ENCODE measurements around the gene PLET1. TPM values are rescaled to one million over a fixed set of nuclear protein-coding genes. Genes with fewer than 3 reads are reported as not detected.

Gene PLET1
- total and polyA plus RNA-seq, 2 of the 8 experiments (the other 6 are each of a cell fraction or from before 2014, with no cell fraction given): not detected

DNA sequence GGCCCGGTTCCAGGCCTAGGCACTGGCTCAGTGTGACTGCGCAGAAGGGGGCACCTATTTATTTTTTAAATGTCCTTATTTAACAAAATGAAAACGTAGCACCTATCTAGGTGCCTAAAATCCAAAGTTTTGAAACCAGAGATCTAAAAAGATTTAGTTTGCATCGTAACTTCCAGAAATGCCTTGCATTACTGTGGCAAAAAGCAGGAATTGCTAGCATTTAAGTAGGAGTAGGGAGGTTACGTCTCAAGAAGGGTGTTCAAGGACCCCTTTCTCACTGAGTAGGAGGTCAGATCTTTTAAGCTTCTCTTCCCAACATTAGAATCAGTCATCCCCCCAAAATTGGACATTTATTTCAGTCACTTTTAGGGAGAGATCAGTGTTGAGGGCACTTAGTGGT is 7.7 kb upstream of the PLET1 start:
- CTCF ChIA-PET (ENCODE audit: partially characterized antibody): interaction anchor here (0.6 to 1.7 kb wide), 4 partner anchors 12 to 79 kb away, joined by 3 to 8 read pairs (median 4); no protein-coding TSS in a partner anchor
- POLR2A ChIA-PET (ENCODE audit: partially characterized antibody): no interaction called here
- no peak overlapping the region for H3K27ac ChIP-seq (ENCODE audit: low read depth, low read length)
- H3K14ac ChIP-seq (ENCODE audit: insufficient read length): no peak overlapping the region
- no peak overlapping the region for H2BK12ac ChIP-seq (ENCODE audit: low read depth, low read length)
- no peak overlapping the region for H4K8ac ChIP-seq (ENCODE audit: extremely low read depth, insufficient read depth, low read length)
- DNase-seq (ENCODE audit: low read depth in 1 of 2, low spot score in 2 of 2) (no peak), FAIRE-seq (no peak)
- H4K5ac ChIP-seq (ENCODE audit: insufficient read length, low read depth, low read length): no peak overlapping the region
- no peaks in the 10 kb centered on the region for H3K4me1 ChIP-seq (replicated peaks in 1 of 4; ENCODE audit: control insufficient read depth in 3 of 4, insufficient read depth in 4 of 4, low read length in 3 of 4)
- H3K79me1 ChIP-seq (ENCODE audit: low read depth, low read length): no peaks in the 10 kb centered on the region
- no peak overlapping the region for H3K4me2 ChIP-seq (ENCODE audit: insufficient read depth in 1 of 2, low read depth in 2 of 2, low read length in 2 of 2)
- H2BK120ac ChIP-seq (replicated peaks; ENCODE audit: low read depth, low read length): no peak overlapping the region
- no peak for TF ChIP-seq PHF8 (conservative IDR thresholded peaks at IDR 0.05; ENCODE audit: low read depth, low read length)
- TF ChIP-seq SUZ12 (IDR thresholded peaks at IDR 0.05; ENCODE audit: low read length): no peak
- H2AK5ac ChIP-seq (ENCODE audit: low read depth, low read length): no peak overlapping the region
- H2BK20ac ChIP-seq (ENCODE audit: low read length): no peak overlapping the region
- no peak overlapping the region for H3K4ac ChIP-seq (replicated peaks; ENCODE audit: insufficient read length, low read depth, low read length)
- no peaks in the 10 kb centered on the region for H3K36me3 ChIP-seq (ENCODE audit: control insufficient read depth in 2 of 4, insufficient read depth in 4 of 4, low read length in 3 of 4)
- WGBS, 2 experiments (ENCODE audit: extremely low coverage in 1 of 2, insufficient coverage in 1 of 2, insufficient read length in 1 of 2, insufficient replicate concordance in 2 of 2, low coverage in 1 of 2, low lambda C conversion rate in 2 of 2, missing lambda C conversion rate in 1 of 2): 82% methylated on average over 5 of the region's 5 CpGs; no CpG with 5 or more reads in 1 of the 2 experiments
- no peaks in the 10 kb centered on the region for H3K9me3 ChIP-seq (ENCODE audit: insufficient read depth in 2 of 2, low read depth in 1 of 2, low read length in 1 of 2)
- no peak overlapping the region for H2AFZ ChIP-seq (ENCODE audit: low read length)
- H2BK15ac ChIP-seq (ENCODE audit: low read length): no peak overlapping the region
- no peak overlapping the region for H3K9ac ChIP-seq (replicated peaks in 1 of 4; ENCODE audit: extremely low read depth in 1 of 4, low read depth in 3 of 4, low read length in 3 of 4)
- H4K91ac ChIP-seq (replicated peaks; ENCODE audit: insufficient read length, low read length): no peak overlapping the region
- 0 out of 7 replicates have a peak, but pooled peaks cover 0 to 3% (median 0%) of the 10 kb centered on the region in 4 experiments for H3K27me3 ChIP-seq (replicated peaks in 1 of 4; ENCODE audit: control insufficient read depth in 3 of 4, extremely low read depth in 1 of 4, insufficient read depth in 3 of 4, low read length in 3 of 4)
- no peak overlapping the region for H2BK5ac ChIP-seq (ENCODE audit: low read depth, low read length)
- H3K23ac ChIP-seq (ENCODE audit: insufficient read length): no peak overlapping the region
- H3K4me3 ChIP-seq (ENCODE audit: extremely low read depth in 1 of 4, insufficient read depth in 2 of 4, low read depth in 3 of 4, low read length in 4 of 4): no peak overlapping the region
- no peaks in the 10 kb centered on the region; the same call in 1 of the 2 replicates for H3K23me2 ChIP-seq (ENCODE audit: low read depth, low read length)
- H3K56ac ChIP-seq (replicated peaks; ENCODE audit: insufficient read length, low read depth, low read length): no peak overlapping the region
- H3K18ac ChIP-seq (ENCODE audit: extremely low read depth, low read length): no peak overlapping the region
- H4K20me1 ChIP-seq (replicated peaks in 1 of 2; ENCODE audit: control insufficient read depth in 1 of 2, insufficient read depth in 2 of 2, low read length in 2 of 2): no peaks in the 10 kb centered on the region
- no peaks in the 10 kb centered on the region for H3K79me2 ChIP-seq (ENCODE audit: control insufficient read depth in 1 of 2, insufficient read depth in 2 of 2, low read length in 2 of 2)
